ENCODE results near the gene TRPC5OS. TPM values are rescaled to one million over a fixed set of nuclear protein-coding genes. Genes with fewer than 3 reads are reported as not detected.

Gene TRPC5OS
- total and polyA plus RNA-seq, 12 donors, result not detected

DNA sequence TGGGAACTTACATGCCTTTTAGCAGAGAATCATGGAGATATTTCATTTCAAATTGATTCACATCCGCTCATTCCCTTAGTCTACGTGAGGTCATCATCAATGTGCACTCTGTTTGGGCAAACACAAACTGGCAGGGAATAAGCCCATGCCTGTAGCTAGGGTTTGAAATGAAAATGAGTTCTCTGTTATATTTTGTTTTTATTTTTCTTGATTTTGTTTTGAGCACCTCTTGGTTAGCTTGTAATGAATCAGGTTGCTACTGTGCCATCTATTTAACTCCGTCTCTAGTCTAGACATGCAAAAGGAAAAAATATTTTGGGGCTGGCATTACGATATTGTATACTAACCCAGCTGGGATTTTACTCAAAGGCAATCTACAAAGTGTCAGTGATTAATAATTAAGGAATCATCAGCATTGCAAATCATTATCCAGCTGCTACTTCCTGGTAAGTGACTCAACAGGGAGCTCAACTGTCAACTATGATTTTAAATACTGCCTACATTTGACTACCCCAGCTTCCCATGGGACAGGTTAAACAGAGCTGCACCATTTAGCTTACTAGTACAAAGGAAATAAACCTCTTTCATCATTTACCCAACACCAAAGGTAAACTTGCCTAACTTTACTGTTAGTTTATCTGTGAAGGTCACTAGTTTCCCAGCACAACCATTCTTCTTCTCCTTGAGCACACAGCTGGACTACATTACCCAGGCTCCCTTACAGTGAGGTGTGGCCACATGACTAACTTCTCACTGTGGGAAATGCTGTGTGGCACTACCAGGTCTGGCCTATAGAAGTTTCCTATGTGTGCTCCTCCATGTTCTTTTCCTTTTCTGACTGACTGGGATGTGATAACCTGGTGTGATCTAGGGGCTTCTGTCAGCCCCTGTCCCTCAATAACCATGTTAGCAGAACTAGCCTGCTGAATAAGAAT, 21.2 kb upstream of the TRPC5OS start:
- Histone ChIP-seq H3K9me3 (no peaks in the 10 kb centered on the region), H3K4me1 (no peaks in the 10 kb centered on the region), H3K4me3 (no peak overlapping the region), H3K27me3 (peaks cover 0 to 55% (median 0%) of the 10 kb centered on the region in 7 donors), H3K36me3 (no peaks in the 10 kb centered on the region), H3K27ac (no peak overlapping the region)
- WGBS, 2 donors, result 89% methylated on average over 4 of the region's 4 CpGs
- DNase-seq, result no peak
- TF ChIP-seq, protein P1, sequence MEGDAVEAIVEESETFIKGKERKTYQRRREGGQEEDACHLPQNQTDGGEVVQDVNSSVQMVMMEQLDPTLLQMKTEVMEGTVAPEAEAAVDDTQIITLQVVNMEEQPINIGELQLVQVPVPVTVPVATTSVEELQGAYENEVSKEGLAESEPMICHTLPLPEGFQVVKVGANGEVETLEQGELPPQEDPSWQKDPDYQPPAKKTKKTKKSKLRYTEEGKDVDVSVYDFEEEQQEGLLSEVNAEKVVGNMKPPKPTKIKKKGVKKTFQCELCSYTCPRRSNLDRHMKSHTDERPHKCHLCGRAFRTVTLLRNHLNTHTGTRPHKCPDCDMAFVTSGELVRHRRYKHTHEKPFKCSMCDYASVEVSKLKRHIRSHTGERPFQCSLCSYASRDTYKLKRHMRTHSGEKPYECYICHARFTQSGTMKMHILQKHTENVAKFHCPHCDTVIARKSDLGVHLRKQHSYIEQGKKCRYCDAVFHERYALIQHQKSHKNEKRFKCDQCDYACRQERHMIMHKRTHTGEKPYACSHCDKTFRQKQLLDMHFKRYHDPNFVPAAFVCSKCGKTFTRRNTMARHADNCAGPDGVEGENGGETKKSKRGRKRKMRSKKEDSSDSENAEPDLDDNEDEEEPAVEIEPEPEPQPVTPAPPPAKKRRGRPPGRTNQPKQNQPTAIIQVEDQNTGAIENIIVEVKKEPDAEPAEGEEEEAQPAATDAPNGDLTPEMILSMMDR (IDR thresholded peaks at IDR 0.05), result no peak
- no peak for ATAC-seq
- intact Hi-C loops (cut with DNase I), result no loop called here

DNA sequence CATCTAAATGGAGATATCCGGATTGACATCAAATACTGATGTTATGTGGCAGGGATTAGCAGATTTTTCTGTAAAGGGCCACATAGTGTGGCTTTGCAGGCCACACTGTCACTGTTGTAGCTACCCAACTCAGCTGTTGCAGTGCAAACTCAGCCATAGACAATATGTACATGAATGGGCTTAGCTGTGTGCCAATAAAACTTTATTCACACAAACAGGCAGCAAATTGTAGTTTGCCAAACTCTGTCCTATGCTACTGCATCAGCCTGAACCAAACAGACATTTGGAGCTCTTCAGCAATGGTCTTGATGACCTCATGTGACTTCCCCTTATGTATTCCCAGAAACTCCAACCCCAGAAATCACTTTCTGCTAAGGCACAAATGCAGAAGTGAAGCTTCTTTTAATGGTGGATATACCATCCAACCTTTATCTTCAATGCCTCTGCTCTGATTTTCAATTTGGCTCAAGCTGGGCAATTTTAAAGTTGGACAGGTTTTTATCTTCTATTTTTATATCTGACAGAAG, 18.4 kb upstream of the TRPC5OS start:
- DNase-seq (no peak), ATAC-seq (no peak)
- 67 to 72% methylated on average over 1 of the region's 1 CpG for WGBS, 2 donors
- Histone ChIP-seq H3K27ac (no peak overlapping the region), H3K4me3 (no peak overlapping the region), H3K36me3 (no peaks in the 10 kb centered on the region), H3K4me1 (no peaks in the 10 kb centered on the region), H3K27me3 (peaks cover 0 to 48% (median 0%) of the 10 kb centered on the region in 7 donors), H3K9me3 (no peaks in the 10 kb centered on the region)
- TF ChIP-seq, protein P1 (IDR thresholded peaks at IDR 0.05), result no peak
- intact Hi-C loops (cut with DNase I), result no loop called here

DNA sequence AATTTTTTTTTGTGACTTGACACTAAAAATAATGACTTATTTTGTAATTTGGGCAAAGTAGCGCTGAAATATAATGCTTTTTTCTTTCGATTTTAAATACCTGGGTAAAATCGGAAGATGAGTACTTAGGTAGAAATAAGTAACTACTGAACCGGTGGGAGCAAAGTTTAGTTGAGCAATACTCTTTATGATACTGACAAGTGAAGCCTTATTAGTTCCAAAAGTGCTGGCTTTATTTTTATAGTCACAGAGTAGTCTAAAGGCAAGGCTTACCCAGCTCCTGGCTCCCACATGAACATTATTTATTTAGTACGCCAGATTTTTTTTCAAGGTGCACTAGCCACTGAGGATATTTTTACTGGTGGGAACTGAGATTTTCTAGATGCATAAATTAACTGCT, 14.4 kb upstream of the TRPC5OS start:
- Histone ChIP-seq H3K27ac (no peak overlapping the region), H3K36me3 (no peaks in the 10 kb centered on the region), H3K9me3 (no peaks in the 10 kb centered on the region), H3K4me1 (no peaks in the 10 kb centered on the region), H3K4me3 (no peak overlapping the region), H3K27me3 (peaks cover 0 to 69% (median 0%) of the 10 kb centered on the region in 7 donors)
- TF ChIP-seq, protein P1 (IDR thresholded peaks at IDR 0.05), result no peak
- no peak for DNase-seq
- intact Hi-C loops (cut with DNase I), result loop anchor here in 4 of 10 donors (10.0 kb wide), 5 partner anchors 183 to 783 kb away; no protein-coding TSS in a partner anchor
- no peak for ATAC-seq
- 93 to 96% methylated on average over 5 of the region's 5 CpGs for WGBS, 2 donors

- Histone ChIP-seq H3K9me3 (no peaks in the 10 kb centered on the region), H3K4me3 (no peak overlapping the region), H3K36me3 (no peaks in the 10 kb centered on the region), H3K27me3 (peaks cover 0 to 85% (median 0%) of the 10 kb centered on the region in 7 donors), H3K27ac (no peak overlapping the region), H3K4me1 (peaks cover 0 to 8% (median 0%) of the 10 kb centered on the region in 9 donors)
- WGBS, 2 donors, result 96 to 97% methylated on average over 2 of the region's 2 CpGs
- TF ChIP-seq, protein P1 (IDR thresholded peaks at IDR 0.05), result no peak
- DNase-seq (no peak), ATAC-seq (no peak)
- intact Hi-C loops (cut with DNase I), result loop anchor here in 5 of 10 donors (5.0 to 10.0 kb wide), 7 partner anchors 175 to 778 kb away; no protein-coding TSS in a partner anchor
Measured at GRCh38 chrX:111867236-111867635, 8.7 kb upstream of the TRPC5OS start.

Data from heart right ventricle (tissue), 16 donors.